OCI-LY1 (cell line): ENCODE results near the gene TUBA3C.

ENCODE experiments used
- CTCF ChIP-seq: fragments of 200-600 bp; sonication (generic), shearing (Covaris generic); IDR thresholded peaks from 2 replicates; pipeline ENCODE4 v1.5.1; 2017; ENCODE audit warnings: mild to moderate bottlenecking, antibody characterized with exemption, low read length, moderate library complexity, mixed read lengths
- EZH2 ChIP-seq: fragments of 200-600 bp; sonication (generic), shearing (Covaris generic); IDR thresholded peaks from 2 replicates; pipeline ENCODE4 v1.8.0; 2017; ENCODE audit warnings: borderline replicate concordance, mixed run types, mild to moderate bottlenecking, antibody characterized with exemption, low read length, moderate library complexity, mixed read lengths

GRCh38 chr13:19152403-19152802 lies 29.2 kb downstream of the TUBA3C start:
- TF ChIP-seq EZH2 = no peak
- TF ChIP-seq CTCF = no peak
